AG10803 (cell line): ENCODE results near the gene ANHX.

ENCODE experiments used
- DNase-seq: peaks from one replicate; pipeline ENCODE4 v3.0.0; 2010; ENCODE audit warnings: low read depth
- H3K4me3 ChIP-seq: 2 replicates; pipeline ENCODE4 v1.5.1; 2011; ENCODE audit warnings: mild to moderate bottlenecking, low read length, control low read depth
- CTCF ChIP-seq: conservative IDR thresholded peaks from 2 replicates; pipeline ENCODE4 v1.5.1; 2011; ENCODE audit warnings: mild to moderate bottlenecking, low read length, control low read depth, inconsistent platforms

The ANHX gene

GRCh38 chr12:133234971-133235370, 706 bp downstream of the ANHX start:
- DNase-seq, result no peak
- H3K4me3 ChIP-seq, result no peak overlapping the region
- no peak for TF ChIP-seq CTCF

- no peak for TF ChIP-seq CTCF
- H3K4me3 ChIP-seq, result no peak overlapping the region
- DNase-seq, result no peak
Observed at GRCh38 chr12:133233993-133234564, 1.6 kb downstream of the ANHX start.

DNA sequence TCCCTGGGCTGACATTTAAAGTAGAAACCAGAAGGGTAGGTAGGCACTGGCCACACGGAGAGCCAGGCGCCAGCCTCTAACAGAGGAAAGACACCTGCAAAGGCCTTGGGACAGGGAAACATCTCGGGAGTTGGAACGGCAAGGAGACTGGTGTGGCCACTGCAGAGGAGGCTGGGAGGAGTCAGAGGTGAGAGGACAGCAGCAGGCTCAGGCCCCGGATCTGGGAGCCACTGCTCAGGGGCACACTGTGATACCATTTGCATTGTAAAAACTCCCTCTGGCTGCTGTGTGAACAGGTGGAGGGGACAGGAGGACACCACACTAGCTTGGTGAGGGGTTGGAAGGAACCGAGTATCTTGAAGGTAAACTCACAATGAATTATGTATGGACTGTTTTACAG, 2.7 kb downstream of the ANHX start:
- no peak for DNase-seq
- H3K4me3 ChIP-seq, result no peak overlapping the region
- no peak for TF ChIP-seq CTCF

DNA sequence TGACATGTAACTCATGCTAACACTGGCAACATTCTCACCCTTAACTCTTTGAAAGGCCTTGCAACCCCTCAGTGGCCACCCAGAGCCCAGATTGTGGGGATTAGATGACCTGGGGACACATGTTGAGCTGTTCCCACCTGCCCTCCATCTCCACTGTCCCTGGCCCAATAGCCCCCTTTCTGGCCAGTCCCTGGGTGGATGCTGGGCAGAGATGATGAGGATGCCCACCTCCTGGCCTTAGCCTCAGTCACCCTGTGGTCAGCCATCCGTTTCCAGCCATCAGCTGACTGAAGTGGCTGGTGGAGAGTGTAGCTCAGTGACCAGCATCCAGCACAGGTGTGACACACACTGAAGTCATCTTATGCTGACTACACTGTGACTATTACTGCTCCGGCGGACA, 4.7 kb downstream of the ANHX start:
- TF ChIP-seq CTCF, result no peak
- DNase-seq, result no peak
- no peak overlapping the region for H3K4me3 ChIP-seq

DNA sequence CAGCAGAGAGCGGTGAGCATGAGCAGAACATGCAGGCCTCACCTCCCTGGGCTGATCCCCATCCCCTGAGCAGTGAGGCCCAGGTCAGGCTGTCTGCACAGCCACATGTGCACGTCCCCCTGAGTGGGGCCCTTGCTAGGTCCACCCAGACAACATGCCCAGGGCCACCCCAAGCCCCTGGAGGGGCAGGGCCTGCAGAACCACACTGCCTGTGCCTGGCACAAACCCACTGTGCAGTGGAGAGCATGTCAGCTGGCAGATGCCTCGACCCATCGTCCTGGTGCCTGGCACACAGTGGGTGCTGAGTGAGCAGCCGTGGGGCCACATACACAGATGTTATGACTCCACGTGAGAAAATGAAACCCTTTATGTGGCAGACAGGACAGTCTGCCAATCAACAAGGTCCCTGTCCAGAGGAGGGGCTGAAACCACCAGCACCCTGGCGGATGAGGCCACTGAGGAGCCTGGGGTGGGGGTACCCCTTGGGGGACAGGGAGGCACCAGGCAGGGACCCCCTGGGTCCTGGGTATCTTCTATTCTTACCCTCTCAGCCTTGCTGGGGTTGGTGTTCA, 8.3 kb downstream of the ANHX start:
- TF ChIP-seq CTCF, result no peak
- H3K4me3 ChIP-seq, result no peak overlapping the region
- no peak for DNase-seq

DNA sequence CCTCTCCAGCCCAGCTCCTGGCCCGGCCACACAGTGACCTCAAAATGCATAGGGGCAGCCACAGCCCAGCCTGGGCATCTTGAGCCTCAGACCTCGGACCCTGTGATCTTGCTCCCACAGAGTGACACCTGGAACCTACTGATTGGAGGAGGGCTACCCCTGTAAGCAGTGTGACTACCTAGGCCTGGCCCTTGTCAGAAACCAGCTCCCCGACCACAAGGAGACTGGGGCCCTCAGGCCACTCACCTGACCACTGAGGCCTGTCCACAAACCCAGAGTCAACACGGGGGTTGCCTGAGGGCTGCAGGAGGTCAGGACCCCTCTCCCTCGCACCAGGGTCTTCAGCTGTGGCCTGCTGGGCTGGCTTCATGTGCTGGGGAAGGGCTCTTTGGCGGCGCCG, 9.0 kb downstream of the ANHX start:
- no peak for TF ChIP-seq CTCF
- no peak for DNase-seq
- no peak overlapping the region for H3K4me3 ChIP-seq

DNA sequence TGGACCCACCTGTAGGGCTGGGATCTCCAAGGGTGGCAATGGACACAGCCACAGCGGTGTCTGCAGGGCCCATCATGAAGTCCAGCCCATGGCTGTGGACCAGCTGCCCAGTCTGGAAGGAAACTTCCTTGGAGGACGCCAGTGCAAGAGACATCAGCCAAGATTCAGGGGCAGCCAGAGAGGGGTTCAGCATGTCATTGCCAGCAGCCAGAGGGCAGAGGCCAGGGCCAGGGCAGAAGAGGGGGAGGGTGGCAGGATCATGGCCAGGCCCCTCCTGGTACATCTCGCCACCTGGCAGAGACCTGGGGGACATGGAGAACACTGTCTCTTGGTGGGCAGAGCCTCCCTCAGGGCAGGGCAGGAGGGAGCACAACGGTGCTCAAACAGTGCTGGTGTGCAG, 10.2 kb downstream of the ANHX start:
- no peak overlapping the region for H3K4me3 ChIP-seq
- TF ChIP-seq CTCF, result no peak
- DNase-seq, result no peak
